ENCODE data around the gene TRUB2.
A peak's percentile ranks its signal among the peaks of the same experiment; 100 is the strongest.

Gene TRUB2

GRCh38 chr9:128276574-128277270 lies 45.5 kb downstream of the TRUB2 start:
- Mint-ChIP-seq H3K27ac (peak overlapping the region; percentile 93), H3K4me1 (ENCODE audit: low read depth) (peaks cover 39% of the 10 kb centered on the region), H3K9me3 (no peaks in the 10 kb centered on the region), H3K36me3 (ENCODE audit: low read depth) (peaks cover 11% of the 10 kb centered on the region), H3K4me3 (peak overlapping the region; percentile 95), H3K27me3 (ENCODE audit: low read depth) (peaks cover 2% of the 10 kb centered on the region)
- DNase-seq (ENCODE audit: low spot score) = no peak

- peaks cover 38% of the 10 kb centered on the region for H3K4me1 Mint-ChIP-seq (ENCODE audit: low read depth)
- peaks cover 10% of the 10 kb centered on the region for H3K36me3 Mint-ChIP-seq (ENCODE audit: low read depth)
- peak within 1 kb of the TSS; percentile 93 for H3K27ac Mint-ChIP-seq
- peak within 1 kb of the TSS; percentile 95 for H3K4me3 Mint-ChIP-seq
- peaks cover 2% of the 10 kb centered on the region for H3K27me3 Mint-ChIP-seq (ENCODE audit: low read depth)
- DNase-seq (ENCODE audit: low spot score) = peak; percentile 99
- H3K9me3 Mint-ChIP-seq = no peaks in the 10 kb centered on the region
These were observed 46.2 kb downstream of the TRUB2 start, which contains the start of gene SWI5 for GRCh38 chr9:128276008-128276573. TSS of gene SWI5 (plus strand) at chr9:128276276.

- peak within 1 kb of the TSS; percentile 95 for H3K4me3 Mint-ChIP-seq
These were observed 46.8 kb downstream of the TRUB2 start, which contains the start of gene GOLGA2 for GRCh38 chr9:128275198-128276007. TSS of gene GOLGA2 (minus strand) at chr9:128276007. CDS start at chr9:128275976, 31 bp downstream.

GRCh38 chr9:128274245-128274644 lies 48.0 kb downstream of the TRUB2 start:
- peaks cover 2% of the 10 kb centered on the region for H3K27me3 Mint-ChIP-seq (ENCODE audit: low read depth)
- H3K9me3 Mint-ChIP-seq = no peaks in the 10 kb centered on the region
- H3K27ac Mint-ChIP-seq = no peak overlapping the region
- peaks cover 30% of the 10 kb centered on the region for H3K4me1 Mint-ChIP-seq (ENCODE audit: low read depth)
- H3K36me3 Mint-ChIP-seq (ENCODE audit: low read depth) = peaks cover 7% of the 10 kb centered on the region
- peak overlapping the region; percentile 95 for H3K4me3 Mint-ChIP-seq
- DNase-seq (ENCODE audit: low spot score) = no peak

More at GRCh38 chr9:128275198-128276007, 46.8 kb downstream of the TRUB2 start, which contains the start of gene GOLGA2:
- Mint-ChIP-seq H3K4me1 (ENCODE audit: low read depth) (peaks cover 38% of the 10 kb centered on the region), H3K9me3 (no peaks in the 10 kb centered on the region), H3K27me3 (ENCODE audit: low read depth) (peaks cover 2% of the 10 kb centered on the region), H3K36me3 (ENCODE audit: low read depth) (peaks cover 10% of the 10 kb centered on the region), H3K27ac (peak within 1 kb of the TSS; percentile 93)
- DNase-seq (ENCODE audit: low spot score) = no peak

- no peak for DNase-seq (ENCODE audit: low spot score)
- H3K4me3 Mint-ChIP-seq = no peak overlapping the region
- peaks cover 8% of the 10 kb centered on the region for H3K36me3 Mint-ChIP-seq (ENCODE audit: low read depth)
- H3K27me3 Mint-ChIP-seq (ENCODE audit: low read depth) = peaks cover 2% of the 10 kb centered on the region
- H3K4me1 Mint-ChIP-seq (ENCODE audit: low read depth) = peaks cover 17% of the 10 kb centered on the region
- H3K9me3 Mint-ChIP-seq = no peaks in the 10 kb centered on the region
- no peak overlapping the region for H3K27ac Mint-ChIP-seq
These were observed 50.7 kb downstream of the TRUB2 start for GRCh38 chr9:128271512-128271911.

DNA sequence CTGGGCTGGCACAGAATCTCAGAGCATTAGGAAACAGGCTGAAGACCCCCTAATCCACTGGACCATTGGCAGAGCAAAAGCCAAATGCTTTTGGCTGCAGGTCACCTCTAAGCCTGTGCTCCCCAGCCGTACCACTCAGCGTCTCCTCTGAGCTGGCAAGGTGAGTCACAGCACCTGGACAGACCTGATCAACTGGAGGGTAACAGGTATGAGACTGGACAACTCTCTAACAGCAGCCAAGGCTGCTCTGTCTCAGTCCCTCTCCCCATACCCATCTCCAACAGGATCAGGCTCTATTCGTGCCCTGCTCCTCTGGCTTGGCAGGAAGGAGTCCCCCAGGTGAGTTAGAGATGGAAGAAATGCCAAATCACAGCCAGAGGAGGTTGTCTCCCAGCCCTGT lies 51.1 kb downstream of the TRUB2 start:
- H3K9me3 Mint-ChIP-seq = no peaks in the 10 kb centered on the region
- no peak overlapping the region for H3K4me3 Mint-ChIP-seq
- peaks cover 14% of the 10 kb centered on the region for H3K4me1 Mint-ChIP-seq (ENCODE audit: low read depth)
- H3K27ac Mint-ChIP-seq = no peak overlapping the region
- DNase-seq (ENCODE audit: low spot score) = no peak
- H3K27me3 Mint-ChIP-seq (ENCODE audit: low read depth) = peaks cover 2% of the 10 kb centered on the region
- H3K36me3 Mint-ChIP-seq (ENCODE audit: low read depth) = peaks cover 8% of the 10 kb centered on the region

- no peak for DNase-seq (ENCODE audit: low spot score)
- Mint-ChIP-seq H3K27ac (no peak overlapping the region), H3K4me3 (no peak overlapping the region), H3K9me3 (no peaks in the 10 kb centered on the region), H3K27me3 (ENCODE audit: low read depth) (no peaks in the 10 kb centered on the region), H3K36me3 (ENCODE audit: low read depth) (peaks cover 5% of the 10 kb centered on the region), H3K4me1 (ENCODE audit: low read depth) (no peaks in the 10 kb centered on the region)
These were observed 55.2 kb downstream of the TRUB2 start for GRCh38 chr9:128266868-128267590.

- Mint-ChIP-seq H3K9me3 (no peaks in the 10 kb centered on the region), H3K27ac (no peak overlapping the region), H3K4me3 (no peak overlapping the region), H3K4me1 (ENCODE audit: low read depth) (no peaks in the 10 kb centered on the region), H3K36me3 (ENCODE audit: low read depth) (peaks cover 15% of the 10 kb centered on the region), H3K27me3 (ENCODE audit: low read depth) (no peaks in the 10 kb centered on the region)
- no peak for DNase-seq (ENCODE audit: low spot score)
These were observed 56.8 kb downstream of the TRUB2 start for GRCh38 chr9:128265348-128265847.

DNA sequence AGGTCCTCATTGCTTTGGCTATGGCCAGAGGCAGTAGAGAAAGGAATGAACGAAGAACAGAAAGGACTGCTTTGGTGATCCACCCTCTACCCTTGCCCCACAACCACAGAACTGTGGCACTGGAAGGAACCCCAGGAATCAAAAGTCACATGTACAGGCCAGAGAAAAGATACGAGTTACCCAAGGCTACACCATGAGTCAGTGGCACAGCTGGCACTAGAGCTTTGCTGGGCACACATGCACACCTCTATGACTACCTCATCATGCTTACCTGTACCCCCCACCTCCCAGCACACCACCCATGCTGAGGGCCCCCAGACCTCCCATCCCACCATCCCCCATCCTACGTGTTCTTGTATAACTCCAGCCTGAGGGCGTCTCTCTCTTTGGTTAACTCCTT lies 59.6 kb downstream of the TRUB2 start:
- DNase-seq (ENCODE audit: low spot score) = no peak
- Mint-ChIP-seq H3K9me3 (no peaks in the 10 kb centered on the region), H3K4me1 (ENCODE audit: low read depth) (no peaks in the 10 kb centered on the region), H3K4me3 (no peak overlapping the region), H3K36me3 (ENCODE audit: low read depth) (peaks cover 21% of the 10 kb centered on the region), H3K27ac (no peak overlapping the region), H3K27me3 (ENCODE audit: low read depth) (no peaks in the 10 kb centered on the region)

DNA sequence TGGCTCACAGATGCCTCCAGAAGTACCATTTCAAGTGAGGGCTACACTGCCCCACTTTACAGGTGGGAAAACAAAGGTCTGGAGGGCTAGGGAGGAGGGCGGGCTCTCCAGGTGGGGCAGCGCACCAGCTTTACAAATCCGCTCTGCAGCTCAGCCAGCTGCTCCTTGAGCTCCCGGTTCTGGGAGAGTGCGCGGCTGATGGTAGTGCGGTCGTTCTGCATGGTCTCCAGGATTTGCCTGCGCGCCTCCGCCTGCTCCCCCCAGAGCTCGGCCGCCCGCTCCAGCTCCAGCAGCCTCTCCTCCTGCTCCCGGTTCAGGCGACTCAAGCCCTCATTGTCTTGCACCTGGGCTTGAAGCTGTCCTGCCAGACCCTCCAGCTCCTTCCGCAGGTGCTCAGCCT lies 61.9 kb downstream of the TRUB2 start:
- DNase-seq (ENCODE audit: low spot score) = no peak
- Mint-ChIP-seq H3K9me3 (no peaks in the 10 kb centered on the region), H3K4me1 (ENCODE audit: low read depth) (no peaks in the 10 kb centered on the region), H3K27me3 (ENCODE audit: low read depth) (no peaks in the 10 kb centered on the region), H3K27ac (no peak overlapping the region), H3K36me3 (ENCODE audit: low read depth) (peaks cover 22% of the 10 kb centered on the region), H3K4me3 (no peak overlapping the region)

- H3K4me3 Mint-ChIP-seq = no peak overlapping the region
- no peaks in the 10 kb centered on the region for H3K4me1 Mint-ChIP-seq (ENCODE audit: low read depth)
- no peak for DNase-seq (ENCODE audit: low spot score)
- H3K27ac Mint-ChIP-seq = no peak overlapping the region
- no peaks in the 10 kb centered on the region for H3K9me3 Mint-ChIP-seq
- peaks cover 22% of the 10 kb centered on the region for H3K36me3 Mint-ChIP-seq (ENCODE audit: low read depth)
- H3K27me3 Mint-ChIP-seq (ENCODE audit: low read depth) = no peaks in the 10 kb centered on the region
These were observed 63.1 kb downstream of the TRUB2 start for GRCh38 chr9:128259156-128259555.

DNA sequence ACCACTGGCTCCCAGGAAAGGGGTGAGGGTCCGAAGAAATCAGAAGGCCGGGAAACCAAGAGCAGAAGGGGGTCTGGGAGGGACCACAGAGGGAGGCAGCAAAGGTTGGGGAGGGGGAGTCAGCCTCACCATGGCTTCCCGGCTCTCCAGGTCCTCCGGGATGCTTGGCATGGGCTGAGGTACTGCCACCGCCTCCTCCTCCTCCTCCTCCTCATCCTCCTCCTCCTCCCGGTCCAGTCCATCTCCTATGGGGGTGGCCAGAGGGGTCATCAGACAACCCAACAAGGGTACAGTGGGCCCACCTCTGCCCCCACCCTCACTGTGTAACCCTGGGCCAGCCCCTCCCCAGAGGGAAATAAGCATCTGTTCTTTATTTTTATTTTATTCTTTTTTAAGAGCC lies 63.9 kb downstream of the TRUB2 start:
- no peaks in the 10 kb centered on the region for H3K9me3 Mint-ChIP-seq
- H3K27ac Mint-ChIP-seq = no peak overlapping the region
- no peak overlapping the region for H3K4me3 Mint-ChIP-seq
- H3K4me1 Mint-ChIP-seq (ENCODE audit: low read depth) = no peaks in the 10 kb centered on the region
- peaks cover 22% of the 10 kb centered on the region for H3K36me3 Mint-ChIP-seq (ENCODE audit: low read depth)
- DNase-seq (ENCODE audit: low spot score) = no peak
- H3K27me3 Mint-ChIP-seq (ENCODE audit: low read depth) = no peaks in the 10 kb centered on the region

- no peak for DNase-seq (ENCODE audit: low spot score)
- Mint-ChIP-seq H3K27ac (no peak overlapping the region), H3K27me3 (ENCODE audit: low read depth) (no peaks in the 10 kb centered on the region), H3K4me3 (no peak overlapping the region), H3K9me3 (no peaks in the 10 kb centered on the region), H3K4me1 (ENCODE audit: low read depth) (no peaks in the 10 kb centered on the region), H3K36me3 (ENCODE audit: low read depth) (peaks cover 22% of the 10 kb centered on the region)
These were observed 64.3 kb downstream of the TRUB2 start for GRCh38 chr9:128257907-128258306.
